BE2C (cell line): Measurements from ENCODE around the gene FKBP10.

Experiments
- DNase-seq: peaks from one replicate; pipeline ENCODE4 v3.0.0-alpha.2; 2020
- H3K27me3 ChIP-seq: fragments of 250-450 bp; sonication (Bioruptor Pico); 2 replicates; pipeline ENCODE4 v1.5.1; 2020; ENCODE audit warnings: mild to moderate bottlenecking
- H3K36me3 ChIP-seq: fragments of 250-450 bp; sonication (Bioruptor Pico); 2 replicates; pipeline ENCODE4 v1.5.1; 2020; ENCODE audit warnings: mild to moderate bottlenecking
- H3K4me1 ChIP-seq: fragments of 250-450 bp; sonication (Bioruptor Pico); 2 replicates; pipeline ENCODE4 v1.5.1; 2020
- H3K4me3 ChIP-seq: 2 replicates; pipeline ENCODE4 v1.5.1; 2011; ENCODE audit warnings: low read depth, low read length
- H3K9me3 ChIP-seq: fragments of 250-450 bp; sonication (Bioruptor Pico); 2 replicates; pipeline ENCODE4 v1.5.1; 2020
- TF ChIP-seq, protein P1 (sequence below): IDR thresholded peaks from 2 replicates; pipeline ENCODE4 v1.5.1; 2012; ENCODE audit warnings: mild to moderate bottlenecking, low read depth, low read length

The FKBP10 gene

GRCh38 chr17:41796121-41796895 is 16.5 kb upstream of the FKBP10 start:
- Histone ChIP-seq H3K4me3 (no peak overlapping the region), H3K9me3 (no peaks in the 10 kb centered on the region), H3K36me3 (no peaks in the 10 kb centered on the region), H3K27me3 (no peaks in the 10 kb centered on the region), H3K4me1 (peaks cover 20% of the 10 kb centered on the region)
- TF ChIP-seq, protein P1, sequence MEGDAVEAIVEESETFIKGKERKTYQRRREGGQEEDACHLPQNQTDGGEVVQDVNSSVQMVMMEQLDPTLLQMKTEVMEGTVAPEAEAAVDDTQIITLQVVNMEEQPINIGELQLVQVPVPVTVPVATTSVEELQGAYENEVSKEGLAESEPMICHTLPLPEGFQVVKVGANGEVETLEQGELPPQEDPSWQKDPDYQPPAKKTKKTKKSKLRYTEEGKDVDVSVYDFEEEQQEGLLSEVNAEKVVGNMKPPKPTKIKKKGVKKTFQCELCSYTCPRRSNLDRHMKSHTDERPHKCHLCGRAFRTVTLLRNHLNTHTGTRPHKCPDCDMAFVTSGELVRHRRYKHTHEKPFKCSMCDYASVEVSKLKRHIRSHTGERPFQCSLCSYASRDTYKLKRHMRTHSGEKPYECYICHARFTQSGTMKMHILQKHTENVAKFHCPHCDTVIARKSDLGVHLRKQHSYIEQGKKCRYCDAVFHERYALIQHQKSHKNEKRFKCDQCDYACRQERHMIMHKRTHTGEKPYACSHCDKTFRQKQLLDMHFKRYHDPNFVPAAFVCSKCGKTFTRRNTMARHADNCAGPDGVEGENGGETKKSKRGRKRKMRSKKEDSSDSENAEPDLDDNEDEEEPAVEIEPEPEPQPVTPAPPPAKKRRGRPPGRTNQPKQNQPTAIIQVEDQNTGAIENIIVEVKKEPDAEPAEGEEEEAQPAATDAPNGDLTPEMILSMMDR, result no peak
- no peak for DNase-seq

DNA sequence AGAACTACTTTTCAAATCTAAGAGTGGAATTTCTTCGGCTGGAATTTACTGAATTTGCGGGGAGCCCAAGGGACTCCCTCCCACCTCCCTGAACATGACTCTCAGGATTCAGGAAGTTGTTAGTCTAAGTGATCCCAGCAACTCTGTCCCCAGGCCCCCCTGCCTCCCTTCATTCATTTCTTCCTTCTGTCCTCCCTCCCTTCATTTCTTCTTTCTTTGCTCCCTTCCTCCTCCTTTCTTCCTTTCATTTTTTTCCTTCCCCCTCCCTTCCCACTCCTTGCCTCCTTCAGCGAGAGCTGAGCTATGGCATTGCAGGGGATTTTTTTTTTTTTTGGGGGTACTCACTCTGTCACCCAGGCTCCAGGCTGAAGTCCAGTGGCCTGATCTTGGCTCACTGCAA is 15.4 kb upstream of the FKBP10 start:
- no peak for DNase-seq
- no peak overlapping the region for H3K4me3 ChIP-seq
- TF ChIP-seq, protein P1, result no peak
- H3K27me3 ChIP-seq, result no peaks in the 10 kb centered on the region
- no peaks in the 10 kb centered on the region for H3K9me3 ChIP-seq
- H3K36me3 ChIP-seq, result peaks cover 5% of the 10 kb centered on the region
- peaks cover 21% of the 10 kb centered on the region for H3K4me1 ChIP-seq

DNA sequence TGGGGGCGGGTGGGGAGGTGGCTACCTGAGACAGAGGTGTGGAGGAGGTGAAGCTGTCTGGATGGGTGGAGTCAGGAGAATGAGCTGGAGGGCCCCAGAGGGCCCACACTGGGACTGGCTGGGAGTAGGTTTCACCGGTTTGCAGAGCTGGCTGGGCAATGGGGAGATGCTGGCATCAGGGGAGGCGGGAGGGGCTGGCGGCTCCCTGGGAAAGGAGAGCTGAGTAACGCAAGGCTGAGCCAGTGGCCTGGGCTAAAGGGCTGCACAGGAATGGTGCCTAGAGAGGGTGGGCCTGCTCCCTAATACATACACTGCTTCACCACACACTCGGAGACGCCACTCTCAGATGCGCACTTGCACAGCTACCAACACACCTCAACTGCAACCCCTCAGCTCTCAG is 13.4 kb upstream of the FKBP10 start:
- no peaks in the 10 kb centered on the region for H3K27me3 ChIP-seq
- DNase-seq, result no peak
- no peak overlapping the region for H3K4me3 ChIP-seq
- H3K36me3 ChIP-seq, result peaks cover 11% of the 10 kb centered on the region
- TF ChIP-seq, protein P1, result no peak
- peaks cover 7% of the 10 kb centered on the region for H3K4me1 ChIP-seq
- no peaks in the 10 kb centered on the region for H3K9me3 ChIP-seq

DNA sequence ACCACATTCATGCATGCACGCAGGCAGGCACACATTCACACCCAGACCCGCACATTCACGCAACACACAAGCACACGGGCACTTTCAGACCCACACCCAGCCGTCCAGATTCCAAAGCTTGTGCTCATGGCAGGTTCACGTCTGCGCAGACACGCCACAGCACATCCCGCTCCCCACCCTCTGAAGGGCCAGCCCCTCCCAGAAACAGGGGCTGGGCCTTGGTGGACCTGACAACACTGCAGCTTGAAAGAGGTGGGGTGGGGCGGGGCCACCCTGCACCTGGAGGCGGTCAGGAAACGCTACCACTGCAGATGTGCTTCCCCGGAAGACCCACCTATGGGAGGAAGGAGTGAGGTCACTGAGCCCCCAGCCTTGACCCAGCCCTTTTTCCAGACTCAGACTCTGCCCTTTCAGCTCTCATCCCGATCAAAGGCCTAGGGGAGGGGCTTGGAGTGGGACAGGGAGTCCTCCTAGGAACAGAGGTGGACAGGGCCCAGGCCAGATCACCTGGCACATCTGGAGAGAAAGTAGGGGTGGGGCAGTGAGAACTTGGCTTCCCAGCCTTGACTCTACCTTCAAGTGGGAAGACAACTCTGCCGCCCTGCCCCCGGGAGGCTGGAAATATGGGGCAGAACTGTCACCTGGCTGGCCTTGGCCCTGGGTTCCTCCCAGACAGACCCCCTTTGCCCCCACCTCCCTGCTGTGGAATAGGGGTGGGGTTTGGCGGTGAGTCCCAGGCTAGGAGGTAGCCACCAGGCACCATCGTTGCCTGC is 12.0 kb upstream of the FKBP10 start:
- Histone ChIP-seq H3K4me1 (peaks cover 7% of the 10 kb centered on the region), H3K4me3 (no peak overlapping the region), H3K9me3 (no peaks in the 10 kb centered on the region), H3K27me3 (no peaks in the 10 kb centered on the region), H3K36me3 (peaks cover 18% of the 10 kb centered on the region)
- DNase-seq, result no peak
- TF ChIP-seq, protein P1, result no peak

DNA sequence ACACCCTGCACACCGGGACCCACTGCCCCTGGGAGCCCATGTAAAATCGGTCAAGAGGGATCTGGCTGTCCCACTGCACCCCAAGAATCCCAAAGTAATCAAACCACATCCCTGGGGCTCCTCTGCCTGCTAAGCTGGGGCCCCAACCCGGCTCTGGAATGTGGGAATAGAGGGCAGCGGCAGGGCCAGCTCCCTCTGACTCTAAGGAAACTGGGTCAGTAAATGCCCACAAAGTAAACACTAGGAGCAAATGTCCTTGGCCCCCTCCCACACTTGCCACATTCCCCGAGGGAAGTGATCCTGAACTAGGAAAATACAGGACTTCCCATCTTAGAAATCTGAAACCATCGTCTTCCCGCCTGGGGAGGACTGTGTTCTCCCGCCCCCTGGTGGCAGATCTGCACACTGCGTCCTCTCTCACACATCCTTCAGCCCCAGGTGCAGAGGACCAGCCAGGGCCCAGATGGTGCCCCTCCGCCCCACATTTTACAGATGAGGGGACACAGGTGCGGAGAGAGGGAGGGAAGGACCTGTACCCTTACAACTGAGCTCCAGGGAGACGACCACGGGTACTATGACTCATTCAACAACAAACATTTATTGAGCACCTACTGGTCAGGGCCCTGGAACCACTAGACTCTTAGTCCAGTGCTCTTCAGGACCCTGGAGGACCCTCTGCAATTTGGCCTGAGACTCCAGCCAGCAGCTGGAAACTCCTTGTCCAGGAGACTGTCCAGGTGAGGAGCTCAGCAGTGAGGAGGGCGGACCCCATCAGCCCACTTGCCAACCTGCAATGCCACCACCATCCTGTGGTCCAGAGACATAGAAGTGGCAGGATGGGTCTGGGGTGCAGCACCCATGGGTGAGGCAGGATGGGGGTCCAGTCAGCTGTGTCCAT is 11.2 kb upstream of the FKBP10 start:
- Histone ChIP-seq H3K27me3 (no peaks in the 10 kb centered on the region), H3K36me3 (peaks cover 21% of the 10 kb centered on the region), H3K4me3 (0 out of 2 replicates have a peak overlapping the region, but pooled peaks have one; percentile 8), H3K9me3 (no peaks in the 10 kb centered on the region), H3K4me1 (peaks cover 7% of the 10 kb centered on the region)
- peak; percentile 84 for DNase-seq
- TF ChIP-seq, protein P1, result peak; percentile 96
